HG02759 (cell line): ENCODE results near the gene MIER2.

Experiments
- ATAC-seq: cut with Tn5 transposase; IDR thresholded peaks from one replicate; pipeline ENCODE4 v1.9.1; 2021; ENCODE audit warnings: mild to moderate bottlenecking, moderate library complexity; ENCODE audit not compliant: unreplicated experiment

MIER2 gene

DNA sequence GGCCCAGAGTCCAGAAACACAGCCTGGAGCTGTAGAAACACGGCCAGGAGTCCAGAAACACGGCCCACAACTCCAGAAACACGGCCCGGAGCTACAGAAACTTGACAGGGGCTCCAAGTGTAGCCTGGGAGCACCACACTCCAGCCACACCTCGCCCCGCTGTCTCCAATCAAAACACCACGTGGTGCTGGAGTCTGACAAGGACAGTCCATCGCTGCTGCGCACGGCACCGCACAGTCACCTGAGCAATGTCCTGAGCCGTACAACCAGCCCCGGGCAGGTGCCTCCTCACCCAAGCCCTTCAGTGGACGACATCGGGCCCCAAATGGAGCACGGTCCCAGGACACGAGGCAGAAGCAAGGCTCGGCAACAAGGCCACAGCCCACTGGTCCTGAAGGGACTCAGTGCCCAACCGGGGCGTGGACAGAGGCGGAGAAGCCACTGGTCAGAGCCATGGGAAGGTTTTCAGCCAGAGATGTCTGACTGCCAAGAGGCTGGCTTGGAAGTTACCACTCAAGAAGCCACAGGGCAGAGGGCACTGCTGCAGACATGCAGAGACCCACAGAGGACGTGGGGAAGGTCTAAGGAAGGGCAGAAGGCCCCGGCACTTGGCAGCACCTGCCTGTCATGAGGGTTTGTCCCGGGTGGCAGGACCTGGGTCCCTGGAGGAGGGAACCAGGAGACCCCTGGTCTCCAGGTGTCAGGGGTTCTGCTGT is 33.7 kb downstream of the MIER2 start:
- no peak for ATAC-seq

DNA sequence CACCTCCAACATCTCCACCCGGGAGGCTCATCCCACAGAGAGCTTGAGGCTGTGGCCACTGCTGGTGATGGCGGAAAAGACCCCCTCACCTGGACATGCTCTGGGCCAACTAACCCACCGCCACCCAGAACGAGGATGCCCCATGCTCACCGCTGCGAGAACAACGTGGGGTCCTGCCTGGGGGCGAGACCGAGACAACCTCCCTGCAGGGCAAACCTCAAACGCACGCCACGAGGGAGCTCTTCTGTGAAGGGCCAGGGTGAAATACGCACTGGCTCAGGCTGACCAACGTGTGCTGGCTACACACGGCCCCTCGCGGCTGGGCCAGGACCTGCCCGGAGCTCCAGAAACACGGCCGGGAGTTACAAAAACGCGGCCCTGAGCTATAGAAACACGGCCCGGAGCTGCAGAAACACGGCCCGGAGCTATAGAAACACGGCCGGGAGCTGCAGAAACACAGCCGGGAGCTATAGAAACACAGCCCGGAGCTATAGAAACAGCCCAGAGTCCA is 34.4 kb downstream of the MIER2 start:
- no peak for ATAC-seq

DNA sequence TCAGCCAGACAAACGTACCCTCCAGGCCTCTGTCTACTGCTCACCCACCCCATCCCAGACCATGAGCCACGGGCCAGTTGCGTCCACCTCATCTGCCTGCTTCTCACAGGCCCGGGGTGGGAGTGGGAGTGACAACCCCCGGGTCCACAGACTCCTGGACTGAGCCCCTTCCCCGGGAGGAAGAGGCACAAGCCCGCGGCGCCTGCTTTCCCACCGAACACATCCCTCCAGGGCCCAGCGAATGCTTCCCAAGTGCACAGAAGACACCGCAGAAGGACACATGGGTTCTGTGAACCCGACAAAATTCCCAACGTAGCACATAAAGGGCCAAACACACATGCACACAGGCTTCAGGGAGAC is 35.4 kb downstream of the MIER2 start:
- no peak for ATAC-seq

DNA sequence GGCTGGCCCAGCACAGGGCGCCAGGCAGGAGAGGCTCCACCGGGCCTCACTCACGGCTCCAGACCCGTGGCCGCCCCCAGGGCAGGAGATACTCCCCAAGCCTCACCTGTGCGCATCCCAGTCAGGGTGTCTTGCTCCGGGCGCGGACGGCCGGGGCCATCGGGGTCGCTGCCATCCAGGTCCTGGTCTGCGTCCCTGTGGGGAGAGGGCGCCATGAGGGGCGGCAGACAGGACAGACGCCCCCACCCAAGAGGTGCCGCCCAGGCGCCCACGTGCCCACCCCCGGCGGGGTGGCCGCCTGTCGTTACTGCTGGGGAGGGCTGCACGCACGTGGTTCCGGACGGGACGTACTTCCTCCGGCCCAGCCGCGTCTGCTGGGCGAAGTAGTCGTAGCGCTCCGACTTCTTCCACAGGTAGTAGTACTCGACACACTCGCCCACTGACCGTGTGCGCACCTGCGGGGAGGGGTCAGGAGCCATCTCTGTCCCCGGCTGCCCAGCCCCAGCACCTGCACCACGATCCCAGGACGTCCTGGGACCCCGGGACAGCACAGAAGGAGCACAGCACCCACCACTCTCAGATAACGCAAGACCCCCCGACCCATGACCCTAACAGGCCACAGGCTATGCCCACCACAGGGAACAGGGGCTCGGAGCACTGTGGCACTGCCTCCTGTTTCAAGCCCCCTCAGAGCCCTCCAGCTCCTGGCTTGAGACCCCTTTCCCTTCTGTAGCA is 36.0 kb downstream of the MIER2 start:
- ATAC-seq, result no peak

DNA sequence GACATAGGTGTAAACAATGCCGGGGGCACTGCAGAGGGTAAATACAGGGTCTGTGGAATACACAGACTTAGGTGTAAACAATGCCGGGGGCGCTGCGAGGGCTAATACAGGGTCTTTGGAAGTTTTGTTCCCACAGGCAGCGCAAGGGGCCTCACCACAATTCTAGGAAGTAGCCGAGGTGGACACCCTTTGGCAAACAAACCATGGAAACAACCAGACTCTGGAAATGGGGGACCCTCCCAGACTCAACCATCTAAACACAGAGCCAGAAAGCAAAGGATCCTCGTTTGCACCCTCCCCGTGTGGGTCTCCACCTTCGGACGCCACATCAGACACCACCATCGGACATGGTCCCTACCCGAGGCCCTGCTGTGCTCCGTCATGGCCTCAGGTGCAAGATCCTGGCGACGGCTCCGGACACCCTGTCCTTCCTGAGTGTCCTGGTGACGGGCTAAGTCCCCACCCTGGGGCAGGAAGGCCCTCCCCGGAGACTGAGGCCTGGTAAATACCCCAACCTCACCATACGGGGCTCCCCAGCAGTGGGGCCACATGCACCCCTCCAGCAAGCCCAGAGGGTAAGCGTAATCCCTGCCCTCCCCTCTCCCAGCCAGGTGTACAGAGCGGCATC is 36.7 kb downstream of the MIER2 start:
- ATAC-seq, result no peak

DNA sequence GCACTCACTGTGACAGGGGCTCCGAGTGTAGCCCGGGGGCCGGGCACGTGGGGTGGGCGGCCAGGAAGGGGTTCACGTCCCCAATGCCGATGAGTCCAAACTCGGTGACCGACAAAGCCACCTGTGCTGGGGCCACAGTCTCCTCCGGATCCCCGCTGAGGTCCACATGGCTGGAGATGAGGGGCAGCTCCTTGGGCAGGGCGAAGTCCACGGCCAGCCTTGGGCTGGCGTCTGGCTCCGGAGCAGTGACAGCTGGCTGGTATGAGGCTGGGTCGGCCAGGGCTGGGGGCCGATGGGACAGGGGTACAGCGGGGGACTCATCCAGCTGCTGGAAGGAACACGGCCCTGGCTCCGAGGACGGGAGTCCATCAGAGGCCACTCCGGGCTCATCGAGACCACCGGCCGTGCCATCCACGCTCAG is 37.5 kb downstream of the MIER2 start:
- no peak for ATAC-seq

DNA sequence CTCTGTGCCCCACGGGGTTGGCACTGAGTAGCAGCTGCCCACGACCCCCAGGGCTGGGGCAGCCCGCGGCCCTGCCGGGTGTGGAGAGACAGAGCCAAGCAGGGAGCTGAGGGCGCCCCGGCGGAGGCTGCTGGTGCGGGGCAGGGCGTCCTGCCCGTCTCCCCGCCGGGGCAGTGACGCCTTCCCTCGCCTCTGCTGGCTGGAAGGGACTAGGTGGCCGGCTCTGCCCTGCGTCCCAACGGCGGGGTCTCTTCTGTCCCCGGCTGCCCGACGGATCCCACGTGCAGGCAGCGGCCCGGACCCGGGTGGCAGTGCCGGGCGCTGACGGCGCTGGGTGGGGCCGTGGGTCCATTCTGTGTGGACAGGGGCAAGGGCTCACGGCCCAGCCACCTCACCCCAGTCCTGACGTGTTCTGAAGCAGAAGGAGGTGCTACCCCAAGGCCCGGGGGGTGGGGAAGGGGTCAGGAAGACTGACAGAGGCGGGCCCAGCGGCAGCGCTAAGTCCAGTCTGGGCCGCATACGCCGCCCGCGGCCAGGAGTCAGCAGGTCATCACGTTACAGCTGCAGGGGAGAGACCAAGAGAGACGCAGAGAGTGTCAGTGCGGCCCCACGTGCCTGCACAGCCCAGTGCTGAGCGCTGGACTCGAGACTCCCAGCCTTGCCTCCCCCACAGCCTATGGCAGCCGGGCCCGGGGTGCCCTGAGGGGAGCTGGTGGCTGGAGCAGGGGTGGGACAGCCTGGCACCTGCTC is 38.3 kb downstream of the MIER2 start:
- ATAC-seq, result no peak

DNA sequence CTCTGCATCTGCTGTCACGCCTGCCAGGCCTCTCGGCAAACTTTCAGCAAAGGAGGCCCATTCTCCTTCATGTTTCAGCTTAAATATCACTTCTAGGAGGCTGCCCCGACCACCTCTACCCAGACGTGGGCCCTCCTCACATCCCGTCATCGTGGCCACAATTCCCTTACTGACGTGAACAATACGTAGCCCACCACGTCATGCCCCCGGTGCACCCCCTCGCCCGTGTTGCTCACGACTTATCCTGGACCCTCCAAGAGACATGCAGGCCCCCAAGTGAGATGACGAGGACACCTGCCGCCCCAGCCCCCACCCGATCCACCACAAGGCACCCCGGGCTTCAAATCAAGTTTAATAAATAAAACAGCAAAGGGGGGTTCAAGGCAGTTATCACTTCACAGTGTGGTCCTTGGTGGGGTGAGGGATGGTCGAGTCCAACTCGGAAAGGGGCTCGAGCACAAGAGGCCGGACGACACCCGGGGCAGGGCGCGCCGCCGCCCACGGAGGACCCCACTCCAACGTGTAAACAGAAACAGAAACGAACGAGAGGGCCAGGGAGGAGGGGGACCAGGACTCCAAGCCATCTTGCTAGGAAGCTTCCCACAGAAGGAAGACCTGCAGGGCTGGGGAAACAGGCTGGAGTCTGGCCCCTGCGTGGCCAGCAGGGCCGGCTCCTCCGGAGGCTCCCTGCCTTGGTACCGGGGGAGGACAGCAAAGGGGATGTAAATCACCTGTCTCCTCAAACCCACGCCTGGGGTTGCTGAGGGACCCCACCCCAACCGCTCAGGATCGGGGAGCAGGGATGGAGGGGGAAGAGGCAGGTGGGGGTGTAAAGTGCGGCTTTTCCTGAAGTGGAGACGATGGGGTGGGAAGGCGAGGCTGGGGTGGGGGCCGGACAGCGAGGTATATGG is 39.1 kb downstream of the MIER2 start:
- no peak for ATAC-seq

DNA sequence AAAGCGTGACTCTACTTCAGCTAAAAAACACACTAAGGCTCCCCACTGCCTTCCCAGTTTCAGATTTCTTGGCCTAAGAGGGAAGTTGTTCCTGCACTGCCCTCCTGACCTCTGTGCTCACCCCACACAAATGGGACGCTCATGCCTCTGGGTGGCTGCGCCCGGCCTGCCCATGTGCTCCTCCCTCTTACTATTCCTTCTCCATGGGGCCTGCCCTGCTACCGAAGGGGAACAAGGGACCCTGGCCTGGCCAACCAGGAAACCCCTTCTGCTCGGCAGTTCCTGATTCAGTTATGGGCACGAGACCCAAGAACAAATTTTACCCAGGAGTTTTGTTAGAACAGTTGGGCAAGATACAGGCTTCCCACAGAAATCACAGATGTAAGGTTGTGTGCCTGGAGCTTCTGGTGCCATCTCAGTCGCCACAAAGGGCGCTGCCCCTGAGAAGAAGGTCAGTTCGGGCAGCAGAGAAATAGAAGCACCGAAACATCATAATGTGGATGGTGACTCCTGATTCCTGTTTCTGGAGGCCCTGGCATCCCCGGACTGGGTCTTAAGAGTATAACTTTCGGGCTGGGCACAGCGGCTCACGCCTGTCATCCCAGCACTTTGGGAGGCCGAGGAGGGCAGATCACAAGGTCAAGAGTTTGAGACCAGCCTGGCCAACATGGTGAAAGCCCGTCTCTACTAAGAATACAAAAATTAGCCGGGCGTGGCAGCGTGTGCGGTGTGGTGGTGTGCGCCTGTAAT is 47.9 kb downstream of the MIER2 start:
- ATAC-seq, result no peak

DNA sequence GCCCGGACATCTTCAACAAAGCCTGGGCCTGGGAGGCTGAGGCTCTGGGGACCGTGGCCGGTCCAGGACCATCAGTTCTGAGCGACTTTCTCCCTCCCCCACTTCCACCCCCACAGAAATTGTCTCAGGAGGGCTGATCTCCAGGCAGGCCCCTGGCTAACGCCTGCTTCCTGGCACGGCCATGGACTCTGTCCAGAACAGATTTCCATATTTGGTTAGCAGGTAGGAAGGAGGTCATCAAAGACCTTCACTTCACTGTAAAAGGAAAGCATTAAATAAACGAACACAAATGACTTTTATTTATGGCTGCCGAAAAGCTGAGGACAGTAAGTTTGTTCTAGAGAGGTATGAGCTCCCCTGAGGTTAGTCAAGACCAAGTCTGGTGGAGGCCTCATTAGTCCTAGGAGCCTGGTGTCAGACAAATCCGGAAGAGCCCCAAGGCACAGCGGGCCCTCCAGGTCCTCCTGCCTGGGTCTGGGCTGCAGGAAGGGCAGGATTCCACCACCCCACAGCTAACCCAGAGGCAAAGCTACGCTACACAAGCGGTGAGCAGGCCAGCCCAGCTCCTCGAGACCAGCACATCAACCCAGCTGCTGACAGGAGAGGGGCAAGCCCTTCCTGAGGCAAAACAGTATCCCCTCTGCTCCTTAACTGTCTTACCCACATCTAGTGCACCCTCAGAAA is 48.8 kb downstream of the MIER2 start:
- no peak for ATAC-seq

DNA sequence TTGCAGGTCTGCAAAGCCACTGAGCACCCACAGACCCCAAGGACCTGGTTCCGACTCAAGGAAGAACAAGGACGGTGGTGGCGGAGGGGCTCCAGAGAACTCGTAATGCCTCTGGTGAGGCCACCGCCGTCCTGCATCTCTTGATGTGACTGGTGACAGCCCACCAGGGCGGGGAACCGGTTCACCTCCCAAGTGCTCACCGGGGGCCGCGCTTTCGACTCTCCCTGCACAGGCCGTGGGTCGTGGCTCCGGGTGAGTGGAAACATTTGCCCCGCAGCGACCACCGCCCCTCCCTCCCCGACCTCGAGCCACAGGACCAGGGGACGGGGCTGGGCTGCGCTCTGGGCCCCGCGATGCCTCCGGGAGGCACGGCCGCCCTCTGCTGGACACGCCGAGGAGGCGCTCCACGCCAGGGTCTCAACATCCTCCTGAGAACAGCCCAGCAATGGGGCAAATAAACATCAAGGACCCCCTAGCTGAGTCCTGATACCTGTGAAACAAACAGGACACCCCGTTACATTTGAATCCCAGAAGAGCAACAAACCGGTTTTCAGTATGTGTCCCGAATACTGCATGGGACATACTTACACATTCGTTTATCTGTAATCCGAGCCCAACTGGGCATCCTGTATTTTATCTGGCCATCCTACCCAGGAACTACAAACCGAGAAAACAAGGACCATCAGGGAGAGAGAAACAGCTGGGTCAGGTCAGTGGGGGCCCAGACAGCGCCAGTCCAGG is 49.5 kb downstream of the MIER2 start:
- ATAC-seq, result no peak

DNA sequence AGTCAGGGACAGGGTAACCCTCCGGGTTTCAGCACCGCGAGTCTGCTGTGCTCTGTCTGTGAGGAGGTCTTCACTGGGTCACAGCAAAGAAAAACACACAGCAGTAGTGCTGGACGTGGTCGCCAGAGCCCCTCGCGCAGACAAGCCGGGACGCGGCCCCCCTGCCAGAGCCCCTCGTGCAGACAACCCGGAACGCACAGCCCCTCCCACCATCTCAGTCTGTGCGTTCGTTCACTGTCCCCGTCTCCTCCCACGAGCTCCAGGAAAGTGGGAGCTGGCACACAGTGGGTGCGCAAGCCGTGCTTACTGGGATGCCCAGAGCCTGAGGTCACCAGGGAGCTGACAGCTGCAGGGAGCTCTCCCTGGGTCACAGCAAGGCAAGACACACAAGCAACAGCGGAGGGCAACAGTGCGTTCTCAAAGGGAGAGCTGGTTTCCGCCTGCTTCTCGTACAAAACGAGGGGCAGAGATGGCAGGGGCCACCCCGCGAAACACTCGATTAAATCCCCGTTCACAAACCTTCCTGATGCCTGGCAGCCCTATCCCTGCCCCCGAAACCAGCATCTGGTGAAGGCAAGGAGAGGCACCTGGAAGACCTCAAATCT is 50.2 kb downstream of the MIER2 start:
- no peak for ATAC-seq

DNA sequence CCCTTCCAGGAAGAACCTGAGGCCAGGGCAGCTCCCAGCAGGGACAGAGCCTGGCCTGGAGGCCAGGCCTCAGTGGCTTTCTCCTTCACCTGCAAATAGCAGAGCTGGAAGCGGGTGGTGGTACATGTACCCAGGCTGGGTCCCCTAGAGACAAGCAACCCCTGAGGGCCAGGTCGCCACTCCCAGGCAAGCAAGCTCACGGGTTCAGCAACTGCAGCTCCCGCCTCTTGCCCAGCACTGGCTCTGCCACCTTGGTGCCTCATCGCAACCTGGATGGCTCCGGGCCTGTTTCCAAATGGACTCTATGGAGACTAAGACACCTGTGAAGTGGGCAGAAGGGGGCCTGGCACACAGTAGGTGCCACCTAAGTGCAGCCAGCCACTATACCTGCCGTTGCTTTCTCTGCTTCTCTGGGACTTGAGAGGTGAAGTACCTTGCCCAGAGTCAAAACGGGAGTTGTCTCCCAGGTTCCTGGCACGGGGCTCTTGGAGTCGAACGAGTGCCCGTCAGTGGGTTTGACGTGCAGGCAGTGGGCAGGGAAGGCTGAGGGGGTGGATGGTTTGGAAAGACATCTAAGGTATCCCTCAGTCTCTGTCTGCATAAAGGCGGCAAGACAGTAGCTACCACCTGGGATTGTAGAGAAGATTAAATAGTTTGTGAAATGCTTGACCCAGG is 51.0 kb downstream of the MIER2 start:
- ATAC-seq, result no peak

DNA sequence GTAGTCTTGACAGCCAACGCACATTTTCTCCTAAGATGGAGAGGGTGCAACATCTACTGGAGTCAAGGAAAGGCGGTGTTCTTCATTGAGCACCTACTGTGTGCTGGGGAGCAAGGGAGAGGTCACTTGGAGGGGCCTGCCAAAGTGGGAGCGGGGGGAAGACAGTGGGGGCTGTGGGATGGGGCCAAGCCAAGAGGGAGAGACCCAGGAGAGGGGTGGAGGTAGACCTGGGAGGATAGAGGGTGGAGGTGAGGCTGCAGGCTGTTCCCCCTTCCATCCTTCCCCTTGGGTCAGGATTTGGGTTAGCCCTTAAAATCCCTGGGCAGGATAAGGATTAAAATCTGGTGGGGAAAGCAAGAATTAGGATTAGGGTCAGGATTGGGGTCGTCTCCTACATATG is 51.6 kb downstream of the MIER2 start:
- ATAC-seq, result no peak

DNA sequence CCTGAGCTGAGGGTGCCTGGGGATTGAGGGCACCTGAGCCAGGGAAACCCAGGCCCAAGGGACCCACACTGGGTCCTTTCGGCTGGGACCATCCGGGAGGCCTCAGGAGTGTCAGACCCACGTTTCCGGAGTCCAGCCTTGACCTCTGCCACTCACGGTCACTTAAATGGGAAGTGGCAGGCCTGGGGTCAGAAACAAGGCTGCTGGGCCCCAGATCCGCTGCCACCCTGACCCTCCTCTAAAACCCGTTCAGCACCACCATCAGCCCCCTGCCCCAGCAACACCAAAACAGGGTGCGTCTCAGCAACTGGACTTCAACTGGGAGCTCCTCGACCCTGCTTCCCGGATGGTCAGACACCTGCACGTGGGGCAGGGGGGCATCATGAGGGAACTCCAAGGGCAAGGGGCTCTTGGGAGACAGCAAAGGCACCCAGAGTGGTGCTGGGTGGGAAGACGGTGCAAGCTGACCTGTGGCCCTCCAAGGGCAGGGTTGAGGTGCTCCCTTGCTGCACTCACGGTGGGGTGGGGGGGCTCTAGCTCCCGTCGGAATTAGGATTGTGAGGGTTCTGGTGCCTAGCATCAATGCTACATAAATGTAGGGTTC is 52.2 kb downstream of the MIER2 start:
- ATAC-seq, result no peak

DNA sequence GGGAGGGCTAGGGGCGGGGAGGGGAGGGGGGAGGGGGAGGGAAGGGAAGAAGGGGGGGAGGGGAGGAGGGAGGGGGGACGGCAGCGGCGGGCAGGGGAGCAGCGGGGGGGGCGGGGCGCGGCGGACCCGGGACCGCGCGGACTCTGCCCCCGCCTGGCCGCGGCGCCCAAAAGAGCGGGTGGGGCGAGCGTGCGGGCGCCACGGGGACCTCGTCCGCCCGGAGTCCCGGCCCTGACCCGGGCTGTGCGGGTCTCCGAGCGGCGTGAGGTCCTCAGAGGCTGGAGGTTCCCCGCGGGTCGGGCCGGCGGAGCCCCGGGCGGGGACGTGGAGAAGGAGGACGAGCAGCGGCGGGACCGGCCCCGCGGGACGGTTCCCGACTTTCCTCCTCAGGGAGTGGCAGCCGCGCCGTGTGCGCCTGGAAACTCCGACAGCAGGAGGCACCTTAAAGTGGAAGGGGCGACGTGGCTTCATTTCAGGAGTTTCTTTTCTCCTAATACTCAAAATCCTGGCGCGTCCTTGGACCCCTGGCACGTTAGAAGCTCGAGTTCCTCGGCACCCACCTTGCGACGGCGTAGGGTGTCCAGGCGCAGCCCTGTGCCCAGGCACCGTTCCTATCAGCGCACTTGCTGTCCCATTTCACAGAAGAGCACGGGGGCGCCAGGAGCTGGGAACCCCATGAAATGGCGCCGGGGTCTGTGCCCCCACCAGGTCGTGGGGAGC is 52.9 kb downstream of the MIER2 start:
- ATAC-seq, result no peak
